ENCODE results near the gene KRT78. TPM values are rescaled to one million over a fixed set of nuclear protein-coding genes. Genes with fewer than 3 reads are reported as not detected.
"Not testable (repeated sequence)": the region's sequence is repeated elsewhere in the genome, so short reads cannot be mapped to it uniquely, and the experiment has no call there.

The KRT78 gene
- total RNA-seq, 1 experiment from 2014 or later: not detected

GRCh38 chr12:52796839-52797528 is 51.8 kb downstream of the KRT78 start:
- no peaks in the 10 kb centered on the region for H3K9me3 Mint-ChIP-seq (ENCODE audit: unreplicated experiment)
- intact Hi-C loops (cut with micrococcal nuclease): no loop called here
- ChIA-PET POLR2A (no interaction called here), CTCF (interaction anchor here (0.6 to 0.7 kb wide), 2 partner anchors 13 to 1265 kb away, joined by 3 read pairs; no protein-coding TSS in a partner anchor)
- DNase-seq (ENCODE audit: unreplicated experiment): no peak
- no peak overlapping the region for H3K4me3 Mint-ChIP-seq (ENCODE audit: unreplicated experiment)
- no TSS peak for BruUV-seq (replicated peaks)
- peaks cover 27% of the 10 kb centered on the region for H3K4me1 Mint-ChIP-seq (ENCODE audit: insufficient read depth, unreplicated experiment)
- H3K36me3 Mint-ChIP-seq (ENCODE audit: insufficient read depth, unreplicated experiment): no peaks in the 10 kb centered on the region
- H3K27ac Mint-ChIP-seq (ENCODE audit: low read depth, unreplicated experiment): no peak overlapping the region
- TF ChIP-seq CTCF (IDR thresholded peaks at IDR 0.05; ENCODE audit: unreplicated experiment): no peak
- no peaks in the 10 kb centered on the region for H3K27me3 Mint-ChIP-seq (ENCODE audit: insufficient read depth, unreplicated experiment)

GRCh38 chr12:52796429-52796794 is 52.4 kb downstream of the KRT78 start:
- no peak for TF ChIP-seq CTCF (IDR thresholded peaks at IDR 0.05; ENCODE audit: unreplicated experiment)
- no peaks in the 10 kb centered on the region for H3K27me3 Mint-ChIP-seq (ENCODE audit: insufficient read depth, unreplicated experiment)
- CTCF ChIA-PET: interaction anchor here (1.6 kb wide), 1 partner anchor 214 kb away, joined by 4 read pairs; no protein-coding TSS in a partner anchor
- H3K4me1 Mint-ChIP-seq (ENCODE audit: insufficient read depth, unreplicated experiment): peaks cover 27% of the 10 kb centered on the region
- POLR2A ChIA-PET: no interaction called here
- intact Hi-C loops (cut with micrococcal nuclease): no loop called here
- H3K9me3 Mint-ChIP-seq (ENCODE audit: unreplicated experiment): no peaks in the 10 kb centered on the region
- BruUV-seq (replicated peaks): no TSS peak
- no peak overlapping the region for H3K4me3 Mint-ChIP-seq (ENCODE audit: unreplicated experiment)
- no peaks in the 10 kb centered on the region for H3K36me3 Mint-ChIP-seq (ENCODE audit: insufficient read depth, unreplicated experiment)
- DNase-seq (ENCODE audit: unreplicated experiment): no peak
- no peak overlapping the region for H3K27ac Mint-ChIP-seq (ENCODE audit: low read depth, unreplicated experiment)

- no peaks in the 10 kb centered on the region for H3K36me3 Mint-ChIP-seq (ENCODE audit: insufficient read depth, unreplicated experiment)
- ChIA-PET CTCF (interaction anchor here (1.6 kb wide), 1 partner anchor 213 kb away, joined by 4 read pairs; no protein-coding TSS in a partner anchor), POLR2A (no interaction called here)
- BruUV-seq (replicated peaks): no TSS peak
- no peak for TF ChIP-seq CTCF (IDR thresholded peaks at IDR 0.05; ENCODE audit: unreplicated experiment)
- no peak within 1 kb of the TSS for H3K27ac Mint-ChIP-seq (ENCODE audit: low read depth, unreplicated experiment)
- no peaks in the 10 kb centered on the region for H3K9me3 Mint-ChIP-seq (ENCODE audit: unreplicated experiment)
- intact Hi-C loops (cut with micrococcal nuclease): no loop called here
- H3K4me1 Mint-ChIP-seq (ENCODE audit: insufficient read depth, unreplicated experiment): peaks cover 27% of the 10 kb centered on the region
- DNase-seq (ENCODE audit: unreplicated experiment): no peak
- no peak within 1 kb of the TSS for H3K4me3 Mint-ChIP-seq (ENCODE audit: unreplicated experiment)
- H3K27me3 Mint-ChIP-seq (ENCODE audit: insufficient read depth, unreplicated experiment): no peaks in the 10 kb centered on the region
Observed at GRCh38 chr12:52795694-52796428, 52.9 kb downstream of the KRT78 start, which contains the start of gene KRT3. Gene KRT3, minus strand, starts transcription at chr12:52796117. Its CDS starts 75 bp downstream, at chr12:52796042.

GRCh38 chr12:52795332-52795674 is 53.5 kb downstream of the KRT78 start:
- H3K27me3 Mint-ChIP-seq (ENCODE audit: insufficient read depth, unreplicated experiment); DNase-seq (ENCODE audit: unreplicated experiment); H3K9me3 Mint-ChIP-seq (ENCODE audit: unreplicated experiment); POLR2A ChIA-PET; intact Hi-C loops (cut with micrococcal nuclease); BruUV-seq (replicated peaks); H3K36me3 Mint-ChIP-seq (ENCODE audit: insufficient read depth, unreplicated experiment); H3K4me3 Mint-ChIP-seq (ENCODE audit: unreplicated experiment); H3K27ac Mint-ChIP-seq (ENCODE audit: low read depth, unreplicated experiment): not testable (repeated sequence)
- H3K4me1 Mint-ChIP-seq (ENCODE audit: insufficient read depth, unreplicated experiment): peaks cover 27% of the 10 kb centered on the region
- CTCF ChIA-PET: interaction anchor here (1.6 kb wide), 1 partner anchor 213 kb away, joined by 4 read pairs; no protein-coding TSS in a partner anchor

Measured in MCF 10A (cell line).